Ishikawa (cell line): ENCODE data around the gene TTLL1.

ENCODE experiments used
- EP300 ChIP-seq: IDR thresholded peaks from 2 replicates; pipeline ENCODE4 v1.6.1; 2012; ENCODE audit warnings: borderline replicate concordance
- FOXM1 ChIP-seq: IDR thresholded peaks from 2 replicates; pipeline ENCODE4 v1.6.1; 2012; ENCODE audit warnings: low read depth, borderline replicate concordance
- NFIC ChIP-seq: IDR thresholded peaks from 2 replicates; pipeline ENCODE4 v1.6.1; 2012
- RAD21 ChIP-seq: IDR thresholded peaks from 2 replicates; pipeline ENCODE4 v1.6.1; 2012; ENCODE audit warnings: low read depth
- TAF1 ChIP-seq: IDR thresholded peaks from 2 replicates; pipeline ENCODE4 v1.6.1; 2012; ENCODE audit warnings: low read depth, mild to moderate bottlenecking
- TEAD4 ChIP-seq: IDR thresholded peaks from 2 replicates; pipeline ENCODE4 v1.6.1; 2012
- YY1 ChIP-seq: IDR thresholded peaks from 2 replicates; pipeline ENCODE4 v1.6.1; 2012; ENCODE audit warnings: low read depth
- TF ChIP-seq, protein P1 (sequence below): IDR thresholded peaks from 2 replicates; pipeline ENCODE4 v1.6.1; 2012
- TF ChIP-seq, protein P2 (sequence below): IDR thresholded peaks from 2 replicates; pipeline ENCODE4 v1.6.1; 2012; ENCODE audit warnings: low read depth, mild to moderate bottlenecking

DNA sequence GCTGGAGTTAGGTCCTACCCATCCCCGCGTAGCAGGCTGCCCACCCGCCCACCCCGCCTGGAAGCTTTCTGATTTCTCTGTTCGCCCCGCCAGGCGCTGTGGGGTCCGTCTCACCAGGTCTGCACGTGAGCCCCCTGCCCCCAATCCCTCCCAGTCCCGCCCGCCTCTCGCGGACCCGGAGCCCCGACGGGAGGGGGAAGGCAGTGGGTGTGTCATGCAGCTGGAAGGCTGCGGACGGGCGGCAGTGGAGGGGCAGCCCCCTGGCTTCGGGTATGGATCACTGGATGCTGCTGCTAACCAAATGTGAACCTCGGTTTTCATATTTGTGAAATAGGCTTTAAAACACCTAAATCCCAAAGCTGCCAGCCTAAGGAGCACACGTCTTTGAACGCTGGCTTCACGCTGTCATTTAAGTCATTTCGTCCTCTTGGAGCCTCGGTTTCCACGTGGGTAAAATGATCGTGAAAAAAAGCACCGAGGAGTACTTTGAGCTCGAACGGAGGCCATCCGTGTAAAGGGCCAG lies 20.8 kb upstream of the TTLL1 start:
- TF ChIP-seq RAD21 (no peak), TEAD4 (no peak), YY1 (no peak), EP300 (no peak), FOXM1 (no peak), TAF1 (no peak), NFIC (no peak)
- TF ChIP-seq, protein P1, sequence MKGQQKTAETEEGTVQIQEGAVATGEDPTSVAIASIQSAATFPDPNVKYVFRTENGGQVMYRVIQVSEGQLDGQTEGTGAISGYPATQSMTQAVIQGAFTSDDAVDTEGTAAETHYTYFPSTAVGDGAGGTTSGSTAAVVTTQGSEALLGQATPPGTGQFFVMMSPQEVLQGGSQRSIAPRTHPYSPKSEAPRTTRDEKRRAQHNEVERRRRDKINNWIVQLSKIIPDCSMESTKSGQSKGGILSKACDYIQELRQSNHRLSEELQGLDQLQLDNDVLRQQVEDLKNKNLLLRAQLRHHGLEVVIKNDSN, result no peak
- TF ChIP-seq, protein P2, sequence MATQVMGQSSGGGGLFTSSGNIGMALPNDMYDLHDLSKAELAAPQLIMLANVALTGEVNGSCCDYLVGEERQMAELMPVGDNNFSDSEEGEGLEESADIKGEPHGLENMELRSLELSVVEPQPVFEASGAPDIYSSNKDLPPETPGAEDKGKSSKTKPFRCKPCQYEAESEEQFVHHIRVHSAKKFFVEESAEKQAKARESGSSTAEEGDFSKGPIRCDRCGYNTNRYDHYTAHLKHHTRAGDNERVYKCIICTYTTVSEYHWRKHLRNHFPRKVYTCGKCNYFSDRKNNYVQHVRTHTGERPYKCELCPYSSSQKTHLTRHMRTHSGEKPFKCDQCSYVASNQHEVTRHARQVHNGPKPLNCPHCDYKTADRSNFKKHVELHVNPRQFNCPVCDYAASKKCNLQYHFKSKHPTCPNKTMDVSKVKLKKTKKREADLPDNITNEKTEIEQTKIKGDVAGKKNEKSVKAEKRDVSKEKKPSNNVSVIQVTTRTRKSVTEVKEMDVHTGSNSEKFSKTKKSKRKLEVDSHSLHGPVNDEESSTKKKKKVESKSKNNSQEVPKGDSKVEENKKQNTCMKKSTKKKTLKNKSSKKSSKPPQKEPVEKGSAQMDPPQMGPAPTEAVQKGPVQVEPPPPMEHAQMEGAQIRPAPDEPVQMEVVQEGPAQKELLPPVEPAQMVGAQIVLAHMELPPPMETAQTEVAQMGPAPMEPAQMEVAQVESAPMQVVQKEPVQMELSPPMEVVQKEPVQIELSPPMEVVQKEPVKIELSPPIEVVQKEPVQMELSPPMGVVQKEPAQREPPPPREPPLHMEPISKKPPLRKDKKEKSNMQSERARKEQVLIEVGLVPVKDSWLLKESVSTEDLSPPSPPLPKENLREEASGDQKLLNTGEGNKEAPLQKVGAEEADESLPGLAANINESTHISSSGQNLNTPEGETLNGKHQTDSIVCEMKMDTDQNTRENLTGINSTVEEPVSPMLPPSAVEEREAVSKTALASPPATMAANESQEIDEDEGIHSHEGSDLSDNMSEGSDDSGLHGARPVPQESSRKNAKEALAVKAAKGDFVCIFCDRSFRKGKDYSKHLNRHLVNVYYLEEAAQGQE, result no peak
